ENCODE measurements around the gene IL6.

- TF ChIP-seq CTCF (IDR thresholded peaks at IDR 0.05), result no peak
- TF ChIP-seq IRF2 (CRISPR knock-in tag; IDR thresholded peaks at IDR 0.05; ENCODE audit: borderline replicate concordance, low read depth), result no peak
- TF ChIP-seq CREB1 (CRISPR knock-in tag; IDR thresholded peaks at IDR 0.05), result no peak
- TF ChIP-seq JUN (CRISPR knock-in tag; IDR thresholded peaks at IDR 0.05), result no peak
- no peak for TF ChIP-seq MAX (CRISPR knock-in tag; IDR thresholded peaks at IDR 0.05)
- no peak for TF ChIP-seq CREM (CRISPR knock-in tag; IDR thresholded peaks at IDR 0.05)
- no peak for TF ChIP-seq CBFB (CRISPR knock-in tag; IDR thresholded peaks at IDR 0.05; ENCODE audit: low read depth)
- TF ChIP-seq USF1 (CRISPR knock-in tag; IDR thresholded peaks at IDR 0.05), result no peak
Observed at GRCh38 chr7:22723637-22724036, 3.4 kb upstream of the IL6 start.

Measured in WTC11 (cell line).